Fibroblast of skin of abdomen (primary cell): ENCODE data around the gene PCP4.
"Not testable (repeated sequence)": the region's sequence is repeated elsewhere in the genome, so short reads cannot be mapped to it uniquely, and the experiment has no call there.

ENCODE experiments used
- DNase-seq: peaks from one replicate; pipeline ENCODE4 v3.0.0-alpha.2; 2013

Gene PCP4

GRCh38 chr21:39866093-39866492 lies 1.1 kb upstream of the PCP4 start:
- no peak for DNase-seq

GRCh38 chr21:39869141-39869818 lies 2.0 kb downstream of the PCP4 start:
- no peak for DNase-seq

GRCh38 chr21:39873687-39874086 lies 6.4 kb downstream of the PCP4 start:
- DNase-seq = no peak

GRCh38 chr21:39874206-39874605 lies 7.0 kb downstream of the PCP4 start:
- DNase-seq = peak; percentile 23

- DNase-seq = no peak
These were observed 7.5 kb downstream of the PCP4 start for GRCh38 chr21:39874759-39875158.

GRCh38 chr21:39881661-39882060 lies 14.4 kb downstream of the PCP4 start:
- DNase-seq = no peak

DNA sequence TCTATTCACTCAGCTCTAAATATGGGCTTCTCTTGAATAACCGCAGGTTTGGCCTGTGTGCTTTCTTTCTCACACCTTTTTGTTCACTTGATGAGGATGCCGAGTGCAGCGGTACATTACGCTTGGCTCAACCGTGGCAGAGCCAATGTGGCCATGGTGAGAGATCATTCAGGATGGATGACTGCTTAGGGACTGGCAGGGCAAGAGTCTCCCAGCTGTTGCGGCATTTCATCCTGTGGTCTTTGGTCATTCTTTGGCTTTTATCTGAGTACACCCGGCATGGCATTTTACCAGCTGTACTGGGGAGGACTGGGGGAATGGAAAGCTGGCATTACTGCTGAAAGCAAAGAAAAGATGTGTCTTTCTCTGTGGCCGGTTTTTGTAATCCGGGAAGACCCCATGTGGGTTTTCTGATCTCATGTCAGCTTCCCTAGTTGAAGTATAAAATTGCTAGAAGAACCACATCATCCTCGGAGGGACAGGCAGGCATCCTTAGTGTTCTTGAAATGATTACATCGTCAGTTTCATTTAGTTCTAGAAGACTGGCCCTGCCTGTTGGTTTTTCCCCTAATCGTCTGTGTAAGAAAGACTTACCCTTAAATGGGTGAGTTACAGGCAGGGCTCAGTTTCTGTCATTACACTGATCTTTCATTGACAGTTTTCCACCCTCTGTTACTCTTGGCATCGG lies 15.1 kb downstream of the PCP4 start:
- DNase-seq = no peak

DNA sequence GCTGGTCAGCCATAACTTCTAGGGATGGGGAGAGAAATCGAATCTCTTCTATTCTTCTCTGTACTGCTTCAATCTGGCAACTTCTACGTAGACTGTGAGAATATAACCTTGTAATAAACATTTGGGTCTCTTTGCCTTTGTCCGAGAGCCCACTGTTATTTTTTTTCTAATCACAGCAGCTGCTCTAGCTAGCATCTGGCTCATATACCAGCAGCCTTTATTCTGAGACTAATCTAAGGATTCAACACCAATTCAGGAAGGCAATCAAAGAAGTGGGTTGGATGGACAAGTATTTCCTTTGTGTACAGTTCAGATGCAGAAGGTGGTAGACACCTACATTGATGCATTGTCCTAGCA lies 15.6 kb downstream of the PCP4 start:
- DNase-seq = no peak

GRCh38 chr21:39885119-39885848 lies 18.0 kb downstream of the PCP4 start:
- DNase-seq = no peak

GRCh38 chr21:39888848-39889247 lies 21.6 kb downstream of the PCP4 start:
- DNase-seq = no peak

GRCh38 chr21:39891111-39891510 lies 23.9 kb downstream of the PCP4 start:
- no peak for DNase-seq

DNA sequence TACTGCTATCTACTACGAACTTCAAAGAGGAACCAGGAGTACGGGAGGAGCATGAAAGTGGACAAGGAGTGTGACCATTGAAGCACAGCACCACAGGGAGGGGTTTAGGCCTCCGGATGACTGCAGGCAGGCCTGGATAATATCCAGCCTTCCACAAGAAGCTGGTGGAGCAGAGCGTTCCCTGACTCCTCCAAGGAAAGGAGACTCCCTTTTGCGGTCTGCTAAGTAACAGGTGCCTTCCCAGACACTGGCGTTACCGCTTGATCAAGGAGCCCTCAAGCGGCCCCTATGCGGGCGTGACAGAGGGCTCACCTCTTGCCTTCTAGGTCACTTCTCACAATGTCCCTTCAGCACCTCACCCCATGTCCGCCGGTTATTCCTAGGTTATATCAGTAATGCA lies 24.6 kb downstream of the PCP4 start:
- DNase-seq = not testable (repeated sequence)

DNA sequence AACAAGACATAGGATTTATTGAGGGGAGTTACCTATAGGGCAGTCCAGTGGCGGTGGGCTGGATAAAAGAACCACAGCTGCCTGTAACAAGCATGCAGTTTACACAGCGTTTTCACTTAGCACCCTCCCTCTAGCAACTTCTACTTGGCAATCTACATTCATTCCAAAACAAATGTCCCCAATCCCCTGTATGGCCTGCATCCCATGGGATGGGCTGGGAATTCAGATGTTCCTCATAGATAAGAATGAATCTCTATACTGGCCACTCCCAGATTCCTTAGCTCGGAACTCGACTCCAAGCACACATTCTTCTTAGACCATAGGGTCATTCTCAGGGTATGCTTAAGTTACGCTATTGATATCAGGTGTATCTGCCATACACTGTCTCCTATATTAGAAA lies 33.3 kb downstream of the PCP4 start:
- DNase-seq = no peak

DNA sequence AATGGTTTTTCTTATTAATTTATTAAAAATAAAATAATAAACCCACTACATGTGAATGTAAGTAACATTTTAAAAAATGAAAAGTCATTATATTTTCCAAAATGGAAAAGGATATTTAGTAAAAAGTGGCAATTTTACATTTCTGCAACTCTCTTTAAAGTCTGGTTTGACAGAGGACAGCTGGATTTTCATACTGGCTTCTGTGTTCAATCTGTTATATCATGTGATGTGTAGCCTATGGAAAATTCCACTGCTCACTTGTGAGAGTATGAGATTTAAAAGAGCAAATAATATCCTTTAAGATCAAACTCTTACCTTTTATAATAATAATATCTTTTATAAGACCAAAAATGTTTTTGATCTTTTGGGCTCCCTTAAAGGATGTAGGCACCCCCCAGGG lies 33.7 kb downstream of the PCP4 start:
- DNase-seq = no peak

GRCh38 chr21:39902986-39903385 lies 35.7 kb downstream of the PCP4 start:
- no peak for DNase-seq

GRCh38 chr21:39904457-39904856 lies 37.2 kb downstream of the PCP4 start:
- DNase-seq = no peak

- DNase-seq = no peak
These were observed 41.2 kb downstream of the PCP4 start for GRCh38 chr21:39908265-39908923.

GRCh38 chr21:39911286-39912199 lies 44.3 kb downstream of the PCP4 start:
- no peak for DNase-seq

- DNase-seq = no peak
These were observed 46.6 kb downstream of the PCP4 start for GRCh38 chr21:39913706-39914305.

DNA sequence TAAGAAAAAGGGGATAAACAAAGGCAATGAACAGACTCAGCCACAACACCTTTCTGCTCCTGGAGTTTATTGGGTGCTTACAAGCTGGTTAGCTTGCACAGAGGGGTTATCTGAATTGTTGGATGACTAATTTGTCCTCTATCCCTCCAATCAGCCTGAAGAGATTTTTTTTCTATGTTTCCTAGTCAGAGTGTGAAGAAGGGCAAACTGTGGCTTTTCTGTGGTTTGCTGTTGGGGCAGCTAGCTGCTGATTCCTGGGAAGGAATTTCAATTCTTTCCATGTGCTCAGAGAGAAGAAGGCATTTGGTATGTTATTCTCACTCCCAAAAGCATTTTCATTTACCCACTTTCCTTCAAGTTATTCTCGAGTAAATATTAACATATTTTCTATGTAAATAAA lies 48.6 kb downstream of the PCP4 start:
- DNase-seq = peak; percentile 33

- no peak for DNase-seq
These were observed 51.3 kb downstream of the PCP4 start for GRCh38 chr21:39918558-39918957.

GRCh38 chr21:39923476-39923875 lies 56.2 kb downstream of the PCP4 start:
- DNase-seq = no peak
